GM12878 (cell line): ENCODE data around the gene NISCH. TPM values are rescaled to one million over a fixed set of nuclear protein-coding genes. Genes with fewer than 3 reads are reported as not detected.

Experiments
- ATAC-seq: fragments of 200-7000 bp; cut with Tn5 transposase; 3 replicates; pipeline ENCODE4 v1.9.1; 2020; ENCODE audit warnings: mild to moderate bottlenecking, moderate library complexity
- BruUV-seq: library from RNA; stranded (reverse); fragments of 400-500 nt; replicated peaks from 2 replicates; lab custom pipeline; 2021; lab: Mats Ljungman, UMichigan
- CTCF ChIA-PET: fragments of 300-600 bp; sonication (Branson Sonifier 250); formaldehyde crosslinking; extraction: SDS; loops from one replicate; lab custom pipeline; 2021; ENCODE audit warnings: inconsistent platforms; lab: Yijun Ruan, JAX
- POLR2A ChIA-PET: fragments of 350-600 bp; formaldehyde crosslinking; extraction: SDS; loops from one replicate; lab custom pipeline; 2021; ENCODE audit warnings: inconsistent platforms; lab: Charles Lee
- RAD21 ChIA-PET: fragments of 300-600 bp; sonication (Branson Sonifier 250); formaldehyde crosslinking; loops from one replicate; lab custom pipeline; 2023; ENCODE audit warnings: antibody characterized with exemption; ENCODE audit not compliant: unreplicated experiment; lab: Charles Lee
- SMC1A ChIA-PET: fragments of 300-600 bp; sonication (Branson Sonifier 250); formaldehyde crosslinking; loops from one replicate; lab custom pipeline; 2023; ENCODE audit not compliant: unreplicated experiment, uncharacterized antibody; lab: Charles Lee
- DNase-seq: peaks from one replicate; pipeline ENCODE4 v3.0.0-alpha.2; 2011; ENCODE audit warnings: low read depth, low spot score
- FAIRE-seq: peaks from 3 replicates; lab custom pipeline; 2011; peaks lifted over from hg19 to GRCh38; lab: Jason Lieb, UNC
- H2AFZ ChIP-seq: 2 replicates; pipeline ENCODE4 v1.6.0; 2011; ENCODE audit warnings: low read depth, low read length, control low read depth; ENCODE audit not compliant: control insufficient read depth
- H3K27ac ChIP-seq: 2 replicates; pipeline ENCODE4 v1.5.1; 2011; ENCODE audit warnings: control low read depth; ENCODE audit not compliant: control insufficient read depth, insufficient read depth
- H3K27me3 ChIP-seq, 2 experiments: replicated peaks in 1 of 2; 2 replicates each; pipeline versions ENCODE4 v1.6.0 to v1.6.1; 2011; ENCODE audit warnings: low read length in 1 of 2; ENCODE audit not compliant: control insufficient read depth in 2 of 2, insufficient read depth in 2 of 2
- H3K36me3 ChIP-seq, 2 experiments: 2 replicates each; pipeline ENCODE4 v1.5.1; 2011; ENCODE audit warnings: low read length in 1 of 2; ENCODE audit not compliant: control insufficient read depth in 2 of 2, insufficient read depth in 2 of 2
- H3K4me1 ChIP-seq: 2 replicates; pipeline ENCODE4 v1.6.1; 2011; ENCODE audit warnings: mild to moderate bottlenecking, low read length, moderate library complexity, mixed read lengths; ENCODE audit not compliant: control insufficient read depth, insufficient read depth
- H3K4me2 ChIP-seq: 2 replicates; pipeline ENCODE4 v1.6.0; 2011; ENCODE audit warnings: control low read depth; ENCODE audit not compliant: control insufficient read depth, insufficient read depth
- H3K4me3 ChIP-seq: fragments of 200-600 bp; sonication (generic); 2 replicates; pipeline ENCODE4 v1.5.1; 2016
- H3K79me2 ChIP-seq: 2 replicates; pipeline ENCODE4 v1.6.0; 2011; ENCODE audit warnings: low read length; ENCODE audit not compliant: control insufficient read depth, insufficient read depth
- H3K9ac ChIP-seq: 2 replicates; pipeline ENCODE4 v1.8.0; 2011; ENCODE audit warnings: low read length, control low read depth, mixed read lengths; ENCODE audit not compliant: control insufficient read depth, insufficient read depth
- H3K9me3 ChIP-seq: replicated peaks from 3 replicates; pipeline ENCODE4 v1.5.1; 2011; ENCODE audit warnings: mild to moderate bottlenecking, low read length; ENCODE audit not compliant: control insufficient read depth, insufficient read depth
- H4K20me1 ChIP-seq: 2 replicates; pipeline ENCODE4 v1.6.0; 2011; ENCODE audit not compliant: control insufficient read depth, insufficient read depth
- ATF2 ChIP-seq: IDR thresholded peaks from 2 replicates; pipeline ENCODE4 v1.6.1; 2012; ENCODE audit warnings: low read length, inconsistent platforms
- CBFB ChIP-seq: IDR thresholded peaks from 2 replicates; pipeline ENCODE4 v1.6.1; 2016; ENCODE audit warnings: antibody characterized with exemption, low read depth
- CBX5 ChIP-seq: sonication (generic); IDR thresholded peaks from 2 replicates; pipeline ENCODE4 v1.6.1; 2016; ENCODE audit warnings: low read depth, moderate library complexity, mild to moderate bottlenecking, inconsistent platforms
- IKZF2 ChIP-seq, 2 experiments: fragments of 450-650 bp; IDR thresholded peaks; 2 replicates each; pipeline ENCODE4 v1.6.1; 2017; ENCODE audit warnings: mild to moderate bottlenecking in 2 of 2, moderate library complexity in 2 of 2
- MYC ChIP-seq: IDR thresholded peaks from 2 replicates; pipeline ENCODE4 v1.6.1; 2011; ENCODE audit warnings: mild to moderate bottlenecking, low read length, moderate library complexity, inconsistent platforms; ENCODE audit not compliant: insufficient read depth, insufficient replicate concordance, insufficient read length, severe bottlenecking
- WGBS: methylation state at CpG from one replicate; pipeline ENCODE4 v1.1.6; 2016; ENCODE audit warnings: low lambda C conversion rate; ENCODE audit not compliant: insufficient replicate concordance, insufficient coverage; ENCODE audit errors: missing lambda C conversion rate; 5-methylcytosine and 5-hydroxymethylcytosine counted together
- in situ Hi-C: fragments of 300-500 bp; cut with MboI; formaldehyde crosslinking; loops from 9 replicates; pipeline ENCODE4 v1.14.3; 2018; ENCODE audit warnings: mixed read lengths
- intact Hi-C: fragments of 100-400 bp; cut with micrococcal nuclease; formaldehyde crosslinking; loops from one replicate; pipeline ENCODE4 v1.14.2; 2022; ENCODE audit not compliant: unreplicated experiment
- polyA plus RNA-seq, 11 experiments: library from polyadenylated mRNA; depleted of rRNA in 4 of 11; unstranded in 6 of 11; stranded (reverse) in 5 of 11; fragments of >200 nt; fragmentation: Nextera tagmentation in 4 of 11; fragmentation: Illumina TruSeq in 1 of 11; extraction: Ambion mirVana in 4 of 11; extraction: Trizol in 1 of 11; gene quantifications; 1 replicate in 1 of 11; 2 replicates in 10 of 11; pipeline versions ENCODE4 v1.2.1 to v1.2.3, GENCODE V29; 2011 to 2016; ENCODE audit warnings: inconsistent platforms in 2 of 11, missing spikeins in 2 of 11, low read depth in 1 of 11
- total RNA-seq, 4 experiments: library from RNA; depleted of rRNA in 3 of 4; stranded (reverse); fragments of >200 nt in 3 of 4; fragmentation: Illumina TruSeq in 1 of 4; extraction: Trizol in 1 of 4; gene quantifications; 2 replicates each; pipeline versions ENCODE4 v1.2.1 to v1.2.3, GENCODE V29; 2013 to 2021
- TF ChIP-seq, protein P1 (sequence below): fragments of 450-650 bp; IDR thresholded peaks from 2 replicates; pipeline ENCODE4 v1.6.1; 2018; ENCODE audit warnings: borderline replicate concordance, mild to moderate bottlenecking; ENCODE audit not compliant: partially characterized antibody

The NISCH gene
- total and polyA plus RNA-seq, 10 of the 15 experiments (the other 5 are each of a cell fraction or from before 2014, with no cell fraction given) = 0.76 to 52.5 (median 24.6) TPM

DNA sequence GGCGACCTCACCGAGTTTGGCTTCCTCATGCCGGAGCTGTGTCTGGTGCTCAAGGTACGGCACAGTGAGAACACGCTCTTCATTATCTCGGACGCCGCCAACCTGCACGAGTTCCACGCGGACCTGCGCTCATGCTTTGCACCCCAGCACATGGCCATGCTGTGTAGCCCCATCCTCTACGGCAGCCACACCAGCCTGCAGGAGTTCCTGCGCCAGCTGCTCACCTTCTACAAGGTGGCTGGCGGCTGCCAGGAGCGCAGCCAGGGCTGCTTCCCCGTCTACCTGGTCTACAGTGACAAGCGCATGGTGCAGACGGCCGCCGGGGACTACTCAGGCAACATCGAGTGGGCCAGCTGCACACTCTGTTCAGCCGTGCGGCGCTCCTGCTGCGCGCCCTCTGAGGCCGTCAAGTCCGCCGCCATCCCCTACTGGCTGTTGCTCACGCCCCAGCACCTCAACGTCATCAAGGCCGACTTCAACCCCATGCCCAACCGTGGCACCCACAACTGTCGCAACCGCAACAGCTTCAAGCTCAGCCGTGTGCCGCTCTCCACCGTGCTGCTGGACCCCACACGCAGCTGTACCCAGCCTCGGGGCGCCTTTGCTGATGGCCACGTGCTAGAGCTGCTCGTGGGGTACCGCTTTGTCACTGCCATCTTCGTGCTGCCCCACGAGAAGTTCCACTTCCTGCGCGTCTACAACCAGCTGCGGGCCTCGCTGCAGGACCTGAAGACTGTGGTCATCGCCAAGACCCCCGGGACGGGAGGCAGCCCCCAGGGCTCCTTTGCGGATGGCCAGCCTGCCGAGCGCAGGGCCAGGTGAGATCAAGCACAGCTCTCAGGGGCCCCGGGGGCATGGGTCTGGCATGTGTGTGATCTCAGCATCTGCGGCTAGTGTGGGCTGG, 32.6 kb downstream of the NISCH start:
- Histone ChIP-seq H3K4me3 (no peak overlapping the region), H3K27me3 (no peaks in the 10 kb centered on the region), H4K20me1 (no peaks in the 10 kb centered on the region), H3K4me2 (no peak overlapping the region), H3K9me3 (no peaks in the 10 kb centered on the region), H3K79me2 (no peaks in the 10 kb centered on the region), H3K9ac (no peak overlapping the region)
- ChIA-PET CTCF (no interaction called here), RAD21 (no interaction called here), POLR2A (no interaction called here)
- ATAC-seq (no peak), FAIRE-seq (no peak), DNase-seq (no peak)
- in situ Hi-C loops = no loop called here
- WGBS = 98% methylated on average over 59 of the region's 59 CpGs
- TF ChIP-seq, protein P1, sequence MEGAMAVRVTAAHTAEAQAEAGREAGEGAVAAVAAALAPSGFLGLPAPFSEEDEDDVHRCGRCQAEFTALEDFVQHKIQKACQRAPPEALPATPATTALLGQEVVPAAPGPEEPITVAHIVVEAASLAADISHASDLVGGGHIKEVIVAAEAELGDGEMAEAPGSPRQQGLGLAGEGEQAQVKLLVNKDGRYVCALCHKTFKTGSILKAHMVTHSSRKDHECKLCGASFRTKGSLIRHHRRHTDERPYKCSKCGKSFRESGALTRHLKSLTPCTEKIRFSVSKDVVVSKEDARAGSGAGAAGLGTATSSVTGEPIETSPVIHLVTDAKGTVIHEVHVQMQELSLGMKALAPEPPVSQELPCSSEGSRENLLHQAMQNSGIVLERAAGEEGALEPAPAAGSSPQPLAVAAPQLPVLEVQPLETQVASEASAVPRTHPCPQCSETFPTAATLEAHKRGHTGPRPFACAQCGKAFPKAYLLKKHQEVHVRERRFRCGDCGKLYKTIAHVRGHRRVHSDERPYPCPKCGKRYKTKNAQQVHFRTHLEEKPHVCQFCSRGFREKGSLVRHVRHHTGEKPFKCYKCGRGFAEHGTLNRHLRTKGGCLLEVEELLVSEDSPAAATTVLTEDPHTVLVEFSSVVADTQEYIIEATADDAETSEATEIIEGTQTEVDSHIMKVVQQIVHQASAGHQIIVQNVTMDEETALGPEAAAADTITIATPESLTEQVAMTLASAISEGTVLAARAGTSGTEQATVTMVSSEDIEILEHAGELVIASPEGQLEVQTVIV = no peak
- no peak for TF ChIP-seq CBFB
- TF ChIP-seq IKZF2 (IDR thresholded peaks at IDR 0.05) = no peak
- TF ChIP-seq CBX5 = no peak
- TF ChIP-seq MYC = no peak
- no peak for TF ChIP-seq ATF2
- TF ChIP-seq, all 136 proteins: peak for 0
- intact Hi-C loops = no loop called here
- no TSS peak for BruUV-seq
- SMC1A ChIA-PET = no interaction called here
- no peak overlapping the region for H3K27ac ChIP-seq
- peaks cover 6 to 30% of the 10 kb centered on the region in 2 experiments; a peak in 3 of 4 replicates for H3K36me3 ChIP-seq
- no peaks in the 10 kb centered on the region for H3K4me1 ChIP-seq
- H2AFZ ChIP-seq = no peak overlapping the region
